ENCODE data around the gene SUV39H2.

Gene SUV39H2

GRCh38 chr10:14917827-14918226 lies 39.2 kb downstream of the SUV39H2 start:
- peaks cover 38% of the 10 kb centered on the region for H3K79me2 ChIP-seq (ENCODE audit: control insufficient read depth, low read length)
- no peaks in the 10 kb centered on the region for H3K9me2 ChIP-seq (replicated peaks; ENCODE audit: control insufficient read depth, low read length)
- H3K4me3 ChIP-seq (ENCODE audit: low read length) = no peak overlapping the region
- no peaks in the 10 kb centered on the region for H3K27me3 ChIP-seq (ENCODE audit: control insufficient read depth, low read length)
- TF ChIP-seq CTCF (IDR thresholded peaks at IDR 0.05; ENCODE audit: low read depth, low read length, poor library complexity, severe bottlenecking) (no peak), EZH2phosphoT487 (IDR thresholded peaks at IDR 0.05; ENCODE audit: borderline replicate concordance, low read length) (no peak)
- no peak overlapping the region for H3K4me2 ChIP-seq (ENCODE audit: low read length)
- H3K27ac ChIP-seq (ENCODE audit: low read depth, low read length) = no peak overlapping the region
- H3K36me3 ChIP-seq (ENCODE audit: control insufficient read depth, low read length) = peaks cover 100% of the 10 kb centered on the region
- H4K20me1 ChIP-seq (ENCODE audit: control insufficient read depth, insufficient read depth, low read depth, low read length) = no peaks in the 10 kb centered on the region
- no peaks in the 10 kb centered on the region for H3K4me1 ChIP-seq (ENCODE audit: control insufficient read depth, low read length)
- H3K9me3 ChIP-seq (ENCODE audit: control insufficient read depth, insufficient read depth, low read length) = peaks cover 19% of the 10 kb centered on the region; the same call in 1 of the 2 replicates
- peaks cover 14% of the 10 kb centered on the region for H3F3A ChIP-seq (ENCODE audit: control insufficient read depth, insufficient read depth)

GRCh38 chr10:14918964-14919363 lies 40.3 kb downstream of the SUV39H2 start:
- Histone ChIP-seq H3K4me3 (ENCODE audit: low read length) (no peak overlapping the region), H3K4me1 (ENCODE audit: control insufficient read depth, low read length) (no peaks in the 10 kb centered on the region), H3K79me2 (ENCODE audit: control insufficient read depth, low read length) (peaks cover 36% of the 10 kb centered on the region), H3K9me3 (ENCODE audit: control insufficient read depth, insufficient read depth, low read length) (peaks cover 19% of the 10 kb centered on the region; the same call in 1 of the 2 replicates), H3K27ac (ENCODE audit: low read depth, low read length) (no peak overlapping the region), H3K4me2 (ENCODE audit: low read length) (no peak overlapping the region), H3K9me2 (replicated peaks; ENCODE audit: control insufficient read depth, low read length) (no peaks in the 10 kb centered on the region), H3F3A (ENCODE audit: control insufficient read depth, insufficient read depth) (peaks cover 10% of the 10 kb centered on the region; the same call in 1 of the 2 replicates), H3K27me3 (ENCODE audit: control insufficient read depth, low read length) (no peaks in the 10 kb centered on the region), H4K20me1 (ENCODE audit: control insufficient read depth, insufficient read depth, low read depth, low read length) (no peaks in the 10 kb centered on the region), H3K36me3 (ENCODE audit: control insufficient read depth, low read length) (peaks cover 100% of the 10 kb centered on the region)
- TF ChIP-seq EZH2phosphoT487 (IDR thresholded peaks at IDR 0.05; ENCODE audit: borderline replicate concordance, low read length) (no peak), CTCF (IDR thresholded peaks at IDR 0.05; ENCODE audit: low read depth, low read length, poor library complexity, severe bottlenecking) (no peak)

- Histone ChIP-seq H3K4me2 (ENCODE audit: low read length) (no peak overlapping the region), H3K9me2 (replicated peaks; ENCODE audit: control insufficient read depth, low read length) (no peaks in the 10 kb centered on the region), H3K27me3 (ENCODE audit: control insufficient read depth, low read length) (no peaks in the 10 kb centered on the region), H3K79me2 (ENCODE audit: control insufficient read depth, low read length) (peaks cover 34% of the 10 kb centered on the region), H3K9me3 (ENCODE audit: control insufficient read depth, insufficient read depth, low read length) (peaks cover 6% of the 10 kb centered on the region; the same call in 1 of the 2 replicates), H3K4me1 (ENCODE audit: control insufficient read depth, low read length) (no peaks in the 10 kb centered on the region), H3F3A (ENCODE audit: control insufficient read depth, insufficient read depth) (no peaks in the 10 kb centered on the region), H3K27ac (ENCODE audit: low read depth, low read length) (no peak overlapping the region), H3K36me3 (ENCODE audit: control insufficient read depth, low read length) (peaks cover 97% of the 10 kb centered on the region), H4K20me1 (ENCODE audit: control insufficient read depth, insufficient read depth, low read depth, low read length) (no peaks in the 10 kb centered on the region), H3K4me3 (ENCODE audit: low read length) (no peak overlapping the region)
- TF ChIP-seq CTCF (IDR thresholded peaks at IDR 0.05; ENCODE audit: low read depth, low read length, poor library complexity, severe bottlenecking) = no peak
- TF ChIP-seq EZH2phosphoT487 (IDR thresholded peaks at IDR 0.05; ENCODE audit: borderline replicate concordance, low read length) = no peak
These were observed 45.3 kb downstream of the SUV39H2 start for GRCh38 chr10:14924013-14924412.
